Glutamatergic neuron (in vitro differentiated cells): ENCODE data around the gene FADS6. TPM values are rescaled to one million over a fixed set of nuclear protein-coding genes. Genes with fewer than 3 reads are reported as not detected.

Experiments
- DNase-seq: peaks from one replicate; pipeline ENCODE4 v3.0.0; 2022
- H3K27ac Mint-ChIP-seq: one replicate; pipeline ENCODE4 v1.8.0; 2020; ENCODE audit warnings: mild to moderate bottlenecking, mixed read lengths, inconsistent platforms; ENCODE audit not compliant: unreplicated experiment
- H3K27me3 Mint-ChIP-seq: one replicate; pipeline ENCODE4 v1.8.0; 2020; ENCODE audit warnings: mild to moderate bottlenecking, moderate library complexity, mixed read lengths, inconsistent platforms; ENCODE audit not compliant: unreplicated experiment
- H3K36me3 Mint-ChIP-seq: one replicate; pipeline ENCODE4 v1.8.0; 2020; ENCODE audit warnings: mild to moderate bottlenecking, mixed read lengths, inconsistent platforms; ENCODE audit not compliant: unreplicated experiment
- H3K4me1 Mint-ChIP-seq: one replicate; pipeline ENCODE4 v1.8.0; 2020; ENCODE audit warnings: mild to moderate bottlenecking, low read depth, mixed read lengths, inconsistent platforms; ENCODE audit not compliant: unreplicated experiment
- H3K4me3 Mint-ChIP-seq: one replicate; pipeline ENCODE4 v1.8.0; 2020; ENCODE audit warnings: mild to moderate bottlenecking, mixed read lengths, inconsistent platforms; ENCODE audit not compliant: unreplicated experiment
- H3K9me3 Mint-ChIP-seq: one replicate; pipeline ENCODE4 v1.8.0; 2020; ENCODE audit warnings: mild to moderate bottlenecking, moderate library complexity, mixed read lengths, inconsistent platforms; ENCODE audit not compliant: unreplicated experiment
- total RNA-seq: library from RNA; stranded (reverse); fragmentation: NEBNext Ultra II Directional; extraction: Animal tissue kit (Norgen Biotek cat#: 25700); gene quantifications from one replicate; pipeline ENCODE4 v1.2.1, GENCODE V29; 2021; ENCODE audit not compliant: unreplicated experiment
- TF ChIP-seq, protein P1 (sequence below): fragments of 200-600 bp; sonication (generic); IDR thresholded peaks from one replicate; pipeline ENCODE4 v1.5.0; 2021; ENCODE audit not compliant: partially characterized antibody, unreplicated experiment

The FADS6 gene
- total RNA-seq, 1 donor from 2014 or later = not detected

GRCh38 chr17:74930535-74931036 is 37.2 kb upstream of the FADS6 start:
- Mint-ChIP-seq H3K36me3 (peaks cover 5% of the 10 kb centered on the region), H3K27me3 (peaks cover 18% of the 10 kb centered on the region), H3K4me1 (peaks cover 9% of the 10 kb centered on the region), H3K27ac (no peak overlapping the region), H3K9me3 (peaks cover 4% of the 10 kb centered on the region), H3K4me3 (no peak overlapping the region)
- no peak for DNase-seq
- TF ChIP-seq, protein P1, sequence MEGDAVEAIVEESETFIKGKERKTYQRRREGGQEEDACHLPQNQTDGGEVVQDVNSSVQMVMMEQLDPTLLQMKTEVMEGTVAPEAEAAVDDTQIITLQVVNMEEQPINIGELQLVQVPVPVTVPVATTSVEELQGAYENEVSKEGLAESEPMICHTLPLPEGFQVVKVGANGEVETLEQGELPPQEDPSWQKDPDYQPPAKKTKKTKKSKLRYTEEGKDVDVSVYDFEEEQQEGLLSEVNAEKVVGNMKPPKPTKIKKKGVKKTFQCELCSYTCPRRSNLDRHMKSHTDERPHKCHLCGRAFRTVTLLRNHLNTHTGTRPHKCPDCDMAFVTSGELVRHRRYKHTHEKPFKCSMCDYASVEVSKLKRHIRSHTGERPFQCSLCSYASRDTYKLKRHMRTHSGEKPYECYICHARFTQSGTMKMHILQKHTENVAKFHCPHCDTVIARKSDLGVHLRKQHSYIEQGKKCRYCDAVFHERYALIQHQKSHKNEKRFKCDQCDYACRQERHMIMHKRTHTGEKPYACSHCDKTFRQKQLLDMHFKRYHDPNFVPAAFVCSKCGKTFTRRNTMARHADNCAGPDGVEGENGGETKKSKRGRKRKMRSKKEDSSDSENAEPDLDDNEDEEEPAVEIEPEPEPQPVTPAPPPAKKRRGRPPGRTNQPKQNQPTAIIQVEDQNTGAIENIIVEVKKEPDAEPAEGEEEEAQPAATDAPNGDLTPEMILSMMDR = no peak

- peaks cover 4% of the 10 kb centered on the region for H3K9me3 Mint-ChIP-seq
- H3K4me3 Mint-ChIP-seq = no peak overlapping the region
- no peak for DNase-seq
- TF ChIP-seq, protein P1 = no peak
- H3K4me1 Mint-ChIP-seq = peaks cover 9% of the 10 kb centered on the region
- peaks cover 26% of the 10 kb centered on the region for H3K27me3 Mint-ChIP-seq
- no peak overlapping the region for H3K27ac Mint-ChIP-seq
- peaks cover 5% of the 10 kb centered on the region for H3K36me3 Mint-ChIP-seq
Measured at GRCh38 chr17:74928786-74929185, 35.4 kb upstream of the FADS6 start.

DNA sequence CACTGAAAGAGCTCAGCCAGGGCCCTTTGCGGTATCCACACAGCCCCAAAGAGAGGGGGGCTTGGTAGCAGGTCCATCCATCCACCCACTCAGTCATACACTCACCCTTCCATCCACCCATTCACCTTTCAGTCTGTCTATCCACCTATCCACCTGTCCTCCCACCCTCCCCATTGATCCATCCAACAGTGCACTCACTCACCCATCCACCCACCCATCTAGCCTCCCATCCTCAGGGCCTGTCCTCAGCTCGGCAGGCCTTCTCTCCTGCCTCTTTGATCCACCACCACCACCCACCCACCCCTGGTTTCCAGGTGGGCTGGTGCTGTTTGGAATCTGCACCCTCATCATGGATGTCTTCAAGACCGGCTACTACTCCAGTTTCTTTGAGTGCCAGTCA is 31.8 kb upstream of the FADS6 start:
- Mint-ChIP-seq H3K27me3 (peaks cover 21% of the 10 kb centered on the region), H3K9me3 (peaks cover 1% of the 10 kb centered on the region), H3K27ac (no peak overlapping the region), H3K36me3 (peaks cover 5% of the 10 kb centered on the region), H3K4me3 (no peak overlapping the region), H3K4me1 (peaks cover 2% of the 10 kb centered on the region)
- no peak for DNase-seq
- TF ChIP-seq, protein P1 = no peak

DNA sequence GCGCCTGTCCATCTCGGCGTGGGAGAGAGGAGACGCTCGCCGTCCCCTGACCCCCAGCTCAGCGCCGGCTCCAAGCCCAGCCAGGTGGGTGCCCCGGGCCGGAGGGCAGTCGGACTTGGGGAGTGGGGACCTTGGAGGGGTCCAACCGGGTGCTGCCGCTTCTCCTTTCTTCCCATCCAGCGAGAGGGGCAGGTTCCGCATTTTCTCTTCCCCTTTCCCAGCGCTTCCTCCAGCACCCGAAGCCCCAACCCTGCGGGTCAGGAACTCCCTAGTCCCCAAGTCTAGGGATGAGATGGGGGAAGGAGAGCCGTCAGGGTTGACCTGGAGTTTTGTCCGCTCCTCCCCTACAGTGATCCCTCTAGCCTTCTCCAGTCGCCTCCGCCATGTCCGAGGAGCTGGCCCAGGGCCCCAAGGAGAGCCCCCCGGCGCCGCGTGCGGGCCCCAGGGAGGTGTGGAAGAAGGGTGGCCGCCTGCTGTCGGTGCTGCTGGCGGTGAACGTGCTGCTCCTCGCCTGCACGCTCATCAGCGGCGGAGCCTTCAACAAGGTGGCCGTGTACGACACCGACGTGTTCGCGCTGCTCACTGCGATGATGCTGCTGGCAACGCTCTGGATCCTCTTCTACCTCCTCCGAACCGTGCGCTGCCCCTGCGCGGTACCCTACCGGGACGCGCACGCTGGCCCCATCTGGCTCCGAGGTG is 31.0 kb upstream of the FADS6 start, which contains the start of gene OTOP2:
OTOP2 (plus strand) TSS at position 24 of the 699 bp plus-strand sequence; CDS start at position 384, 360 bp downstream.
- peaks cover 5% of the 10 kb centered on the region for H3K36me3 Mint-ChIP-seq

More for the DNA sequence above, 31.0 kb upstream of the FADS6 start, which contains the start of gene OTOP2:
- TF ChIP-seq, protein P1 = no peak
- peak within 1 kb of the TSS; percentile 55 for H3K4me3 Mint-ChIP-seq
- DNase-seq = no peak
- peaks cover 1% of the 10 kb centered on the region for H3K9me3 Mint-ChIP-seq
- peaks cover 2% of the 10 kb centered on the region for H3K4me1 Mint-ChIP-seq
- H3K27me3 Mint-ChIP-seq = peaks cover 21% of the 10 kb centered on the region
- H3K27ac Mint-ChIP-seq = no peak within 1 kb of the TSS
